GM19395 (cell line): ENCODE data around the gene METTL25B.

Experiments used
- ATAC-seq: cut with Tn5 transposase; IDR thresholded peaks from one replicate; pipeline ENCODE4 v1.9.1; 2021; ENCODE audit warnings: mild to moderate bottlenecking, moderate library complexity; ENCODE audit not compliant: unreplicated experiment

METTL25B gene

DNA sequence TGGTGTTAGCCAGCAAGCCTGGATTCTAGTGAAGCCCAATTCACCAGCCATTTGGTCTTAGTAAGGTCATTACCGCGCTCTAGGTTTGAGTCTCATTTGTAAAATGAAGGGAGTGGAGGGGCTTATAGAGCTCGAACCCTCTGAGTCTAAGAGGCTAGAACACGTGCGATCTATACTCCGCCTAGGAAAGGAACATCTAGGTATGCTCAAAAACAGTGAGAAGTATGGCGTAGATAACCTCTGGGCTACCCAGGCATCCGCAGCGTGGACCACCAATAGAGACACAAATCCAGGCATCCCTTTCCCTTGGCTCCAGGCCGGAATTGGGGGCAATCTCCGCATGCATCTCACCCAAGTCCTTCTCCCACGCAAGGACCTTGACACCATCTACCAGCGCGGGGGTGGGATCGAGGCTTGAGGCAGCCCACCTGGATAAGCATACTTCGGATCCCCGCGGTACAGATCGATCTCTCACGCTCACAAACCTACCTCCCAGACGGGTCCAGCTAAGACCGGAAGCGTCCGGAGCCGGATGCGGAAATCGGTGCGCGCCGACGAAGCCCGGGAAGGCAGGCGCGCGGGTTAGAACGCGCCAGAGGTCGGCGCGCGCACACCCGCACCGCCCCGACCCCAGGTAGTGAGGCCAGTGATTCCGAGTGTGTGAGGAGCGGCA, at the start of gene METTL25B:
TSS of gene METTL25B (plus strand) at position 544 of the 673 bp plus-strand sequence. CDS start 636 bp downstream, outside the sequence.
- peak; percentile 67 for ATAC-seq

DNA sequence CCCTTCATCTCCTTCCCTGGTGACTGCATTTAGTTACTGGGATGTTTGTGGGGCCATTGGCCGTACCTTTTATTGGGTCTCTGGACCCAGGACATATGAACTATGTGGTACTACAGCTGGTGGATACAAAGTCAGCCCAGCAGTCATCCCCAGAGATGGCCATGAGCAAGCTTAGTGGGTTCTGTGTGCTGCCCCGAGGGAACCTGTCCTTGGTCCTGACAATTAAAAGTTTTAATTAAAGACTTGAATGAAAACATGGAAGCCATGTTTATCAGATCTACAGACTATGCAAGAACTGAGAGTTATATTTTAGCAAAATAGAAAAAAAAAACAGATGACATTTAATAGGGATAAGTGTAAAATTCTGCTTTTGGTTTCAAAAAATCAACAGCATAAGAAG, 48.2 kb upstream of the METTL25B start:
- no peak for ATAC-seq

DNA sequence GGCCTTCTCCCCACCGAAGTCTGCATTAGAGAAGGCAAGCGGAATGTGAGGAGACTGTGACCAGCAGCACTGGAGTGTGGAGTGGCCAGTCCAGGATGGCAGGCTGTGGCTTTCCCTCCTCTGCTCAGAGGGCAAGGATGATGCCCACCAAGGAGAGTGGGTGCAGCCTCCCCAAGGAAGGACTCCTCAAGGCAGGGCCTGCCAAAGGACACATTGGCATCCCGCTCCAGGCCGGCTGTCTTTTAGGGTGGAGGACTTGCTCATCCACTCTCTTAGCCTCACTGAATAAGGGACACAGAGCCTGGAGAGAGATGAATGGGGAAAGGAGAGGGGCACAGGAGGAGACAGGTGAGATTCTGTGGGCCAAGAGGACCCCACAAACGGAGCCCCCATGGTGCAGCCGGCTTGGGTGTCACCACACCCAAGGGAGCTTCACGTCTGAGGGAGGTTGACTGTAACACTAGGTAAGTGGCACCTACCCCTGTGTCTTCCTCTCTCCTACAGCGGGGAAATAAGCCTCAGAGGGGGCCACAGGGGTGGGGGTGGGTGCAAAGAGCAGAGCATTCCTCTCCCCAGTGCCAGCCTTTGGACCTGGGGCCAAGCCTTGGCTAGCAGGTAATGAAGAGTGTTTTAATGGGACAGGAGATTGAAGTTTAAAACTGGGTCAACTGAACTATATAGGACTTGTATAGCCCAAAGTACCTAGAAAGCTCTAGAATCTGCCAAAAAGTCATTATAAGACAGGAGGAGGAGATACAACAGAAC, 46.9 kb upstream of the METTL25B start:
- ATAC-seq, result no peak

DNA sequence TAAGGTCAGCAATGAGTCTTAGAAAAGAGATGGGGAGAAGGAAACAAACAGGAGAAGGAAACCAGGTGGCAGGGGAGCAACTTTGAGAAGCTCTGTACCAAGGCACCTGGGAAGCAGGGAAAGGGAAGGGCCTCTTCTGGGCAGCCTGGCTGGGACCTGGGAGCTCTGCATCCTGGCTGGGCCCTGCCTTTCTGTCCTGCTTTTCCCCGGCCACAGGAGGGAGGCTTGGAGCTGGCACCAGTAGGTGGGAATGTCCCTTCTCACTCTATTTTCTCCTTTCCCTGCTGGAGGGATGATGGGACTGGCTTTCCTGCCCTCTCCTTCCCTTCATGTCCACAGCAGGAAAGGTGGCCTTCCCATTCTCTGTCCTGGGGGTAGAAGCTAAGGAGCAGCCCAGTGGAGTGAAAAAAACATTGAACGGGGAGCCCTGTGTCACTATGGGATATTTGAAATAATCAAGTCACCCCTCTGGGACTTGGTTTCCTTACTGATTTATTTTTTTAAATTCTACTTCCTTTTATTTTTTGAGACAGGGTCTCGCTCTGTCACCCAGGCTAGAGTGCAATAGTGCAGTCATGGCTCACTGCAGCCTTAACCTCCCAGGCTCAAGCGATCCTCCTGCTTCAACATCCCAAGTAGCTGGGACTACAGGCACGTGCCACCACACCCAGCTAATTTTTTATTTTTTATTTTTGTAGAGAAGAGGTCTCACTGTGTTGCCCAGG, 45.9 kb upstream of the METTL25B start:
- ATAC-seq, result no peak

DNA sequence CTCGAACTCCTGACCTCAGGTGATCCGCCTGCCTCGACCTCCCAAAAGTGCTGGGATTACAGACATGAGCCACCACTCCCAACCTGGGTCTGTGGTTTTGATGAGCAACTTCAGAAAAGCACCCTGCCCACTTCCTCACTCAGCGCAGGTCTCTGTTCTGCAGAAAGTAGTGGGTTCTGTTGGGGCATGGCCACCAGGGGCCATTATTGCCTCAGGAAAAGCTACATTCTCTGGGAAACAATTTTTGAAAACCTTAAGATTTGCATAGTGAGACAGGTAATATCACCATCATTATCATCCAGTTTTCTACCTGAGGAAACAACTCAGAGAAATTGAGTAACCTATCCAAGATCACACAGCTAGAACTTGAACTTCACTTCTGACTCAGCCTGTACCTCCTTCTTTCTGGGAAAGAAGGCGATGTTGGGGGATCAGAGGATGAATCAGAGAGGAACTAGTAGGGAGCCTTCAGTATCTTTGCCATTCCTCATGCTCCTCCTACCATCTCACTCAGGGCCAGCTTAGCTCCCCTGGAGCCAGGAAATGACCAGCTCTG, 44.0 kb upstream of the METTL25B start:
- ATAC-seq, result no peak

DNA sequence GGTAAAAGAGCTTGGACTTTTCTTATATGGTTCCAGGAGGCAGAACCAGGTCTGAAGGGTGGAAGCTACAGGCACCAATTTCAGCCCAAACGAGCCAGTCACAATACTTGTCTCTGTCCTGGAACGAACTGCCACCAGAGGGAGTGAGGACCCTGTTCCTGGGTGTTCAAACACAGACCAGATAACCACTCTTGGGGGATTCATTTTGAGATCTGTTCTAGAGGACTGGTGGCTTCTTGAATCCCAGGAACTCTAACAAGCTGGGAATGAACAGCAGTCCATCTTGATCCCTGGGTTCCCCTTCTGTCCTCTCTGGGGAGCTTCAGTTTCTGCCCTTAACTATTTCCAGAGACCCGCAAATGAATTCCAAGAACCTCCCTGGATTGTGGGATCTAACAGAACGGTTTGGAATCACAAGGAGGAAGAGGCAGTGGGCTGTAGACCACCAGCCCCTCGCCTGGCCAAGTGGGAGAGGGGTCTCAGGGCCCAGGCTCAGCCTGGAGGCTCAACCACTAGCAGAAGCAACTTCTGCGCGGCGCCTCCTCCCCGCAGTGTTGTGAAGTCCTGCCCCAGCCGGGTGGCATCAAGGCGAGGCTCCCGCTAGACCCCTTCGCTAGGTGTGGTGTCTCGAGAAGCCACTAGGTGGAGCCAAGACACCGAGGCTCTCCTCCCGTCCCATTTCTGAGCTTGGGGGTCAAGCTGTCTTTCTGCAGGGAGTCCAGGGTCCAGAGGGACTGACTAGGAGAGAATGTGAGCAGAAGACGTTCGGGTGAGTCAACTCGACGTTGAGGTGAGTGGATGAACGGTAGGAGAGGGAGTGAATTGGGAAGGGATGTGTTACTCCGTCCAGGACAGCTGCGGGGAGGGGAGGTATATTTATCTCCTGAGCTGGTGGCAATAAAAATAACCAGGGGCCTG, 39.0 kb upstream of the METTL25B start:
- peak; percentile 86 for ATAC-seq

DNA sequence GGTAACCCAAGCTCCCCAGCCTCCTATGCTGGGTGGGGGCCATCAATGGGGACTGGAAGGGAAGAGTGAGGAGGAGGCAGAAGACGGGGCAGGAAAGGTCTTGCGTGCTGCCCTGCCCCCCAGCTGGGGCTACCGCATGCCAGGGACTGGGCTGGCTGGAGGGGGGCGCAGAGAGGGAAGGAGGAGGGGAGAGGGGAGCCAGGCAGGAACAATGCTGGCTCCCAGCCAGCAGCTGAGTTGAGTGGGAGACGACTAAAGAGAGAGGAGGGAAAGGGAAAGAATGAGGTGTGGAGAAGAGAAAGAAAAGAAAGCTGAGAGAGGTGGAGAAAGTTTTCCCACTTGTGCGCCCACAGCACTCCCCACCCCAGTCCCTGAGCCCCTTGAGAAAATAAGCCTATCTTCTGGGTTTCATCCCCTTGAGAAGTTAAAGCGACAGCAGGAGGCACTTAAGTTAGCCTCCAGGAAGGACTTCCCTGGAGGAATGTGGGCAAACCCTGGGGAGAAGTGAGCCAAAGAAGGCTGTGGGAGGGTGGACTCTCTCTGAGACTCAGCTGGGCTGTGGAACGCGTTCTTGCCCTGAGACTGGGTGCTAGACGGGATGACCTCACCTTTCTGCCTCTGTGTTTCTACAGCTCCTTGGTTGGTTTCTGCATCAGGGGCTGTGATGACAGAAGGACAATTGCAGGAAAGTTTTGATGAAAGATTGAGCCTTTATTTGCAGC, 38.2 kb upstream of the METTL25B start:
- no peak for ATAC-seq

DNA sequence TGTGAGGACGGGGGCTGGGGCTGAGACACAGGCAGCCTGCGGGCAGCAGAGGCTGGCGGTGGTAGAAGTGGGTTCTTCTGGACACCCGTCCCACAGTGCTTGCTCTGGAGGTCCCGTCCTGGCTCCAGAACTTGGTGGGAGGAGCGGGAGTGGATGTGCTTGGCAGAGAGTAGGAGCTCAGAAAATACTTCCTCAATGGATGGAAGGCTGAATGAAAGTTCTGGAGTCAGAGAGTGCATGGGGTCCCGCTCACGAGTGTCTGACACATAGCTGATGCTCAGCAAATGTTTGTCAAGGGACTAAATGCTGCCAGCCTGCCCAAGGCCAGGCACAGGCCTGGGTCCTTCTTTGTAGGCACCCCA, 37.6 kb upstream of the METTL25B start:
- ATAC-seq, result no peak

DNA sequence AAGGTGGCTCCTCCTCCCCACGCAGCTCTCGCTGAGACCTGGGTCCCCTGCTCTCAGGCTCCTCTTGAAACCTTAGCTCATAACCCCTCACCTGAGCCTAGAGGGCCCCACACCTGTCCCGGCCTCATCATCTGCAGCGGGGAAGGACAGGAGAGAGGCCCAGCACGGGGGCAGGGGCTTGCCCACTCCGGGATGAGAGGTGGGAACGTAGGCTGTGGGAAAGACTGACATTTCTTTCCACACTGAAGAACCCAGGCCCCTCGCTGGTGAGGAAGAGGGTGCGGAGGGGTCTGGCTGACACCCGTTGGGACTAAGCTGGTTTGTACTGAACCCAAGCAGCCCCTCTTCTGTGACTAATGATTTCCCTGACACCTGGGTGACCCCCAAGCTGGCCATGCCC, 37.1 kb upstream of the METTL25B start:
- ATAC-seq, result no peak

DNA sequence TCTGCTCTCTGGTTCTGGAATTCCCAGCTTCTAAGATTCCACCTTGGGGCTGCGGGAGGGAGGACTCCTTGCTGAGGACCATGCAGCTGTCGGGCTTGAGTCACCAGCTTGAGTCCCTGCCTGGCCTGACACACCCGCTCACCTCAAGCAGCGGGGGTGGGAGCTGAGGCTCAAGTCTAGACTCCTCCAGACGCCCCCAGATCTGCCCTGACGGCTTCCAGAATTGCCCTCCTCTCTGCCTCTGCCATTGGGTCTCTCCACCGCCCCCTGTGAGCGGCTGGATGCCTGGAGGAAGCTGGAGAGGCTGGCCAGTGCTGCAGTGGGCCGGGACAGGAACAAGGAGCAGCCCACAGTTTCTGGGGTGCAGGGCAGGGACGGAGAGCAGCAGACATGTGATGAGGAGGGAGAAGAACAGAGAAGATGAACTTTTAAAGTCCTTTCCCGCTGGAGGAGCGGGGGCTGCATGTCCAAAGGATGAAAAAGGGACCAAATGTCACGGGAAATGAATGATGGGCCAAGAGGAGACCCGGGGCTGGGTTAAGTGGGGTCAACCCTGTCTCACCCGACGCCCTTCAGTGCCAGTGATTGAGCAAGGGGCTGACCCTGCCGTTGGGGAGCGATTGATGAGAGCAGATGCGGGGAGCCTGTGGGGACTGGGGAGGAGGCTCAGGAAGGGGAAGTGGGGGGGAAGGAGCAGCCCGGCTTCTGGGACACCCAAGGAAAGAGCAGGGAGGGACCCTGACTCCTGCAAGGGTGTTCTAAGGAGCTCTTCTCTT, 36.4 kb upstream of the METTL25B start:
- ATAC-seq, result no peak

DNA sequence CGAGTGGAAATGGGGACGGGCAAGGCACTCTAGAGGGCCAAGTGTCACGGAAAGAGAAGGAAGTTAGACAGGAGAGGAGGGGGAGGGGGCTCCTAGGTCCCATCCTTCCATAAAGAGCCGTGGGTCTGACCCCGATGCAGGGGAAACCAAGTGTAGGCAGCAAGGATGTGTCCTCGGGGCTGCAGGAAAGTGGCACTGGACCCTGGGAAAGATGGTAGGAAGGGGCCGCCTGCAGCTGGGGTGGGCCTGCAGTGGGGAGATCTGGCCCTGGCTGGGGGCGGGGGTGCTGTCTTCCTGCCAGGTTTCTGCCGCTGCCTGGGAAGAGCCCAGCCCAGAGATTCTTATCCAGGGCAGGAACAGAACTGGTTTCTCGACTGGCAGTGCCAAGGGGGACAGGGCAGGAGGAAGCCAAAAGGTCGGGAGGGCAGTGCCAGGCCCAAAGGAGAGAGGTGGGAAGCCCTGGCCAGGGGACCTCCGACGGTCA, 35.8 kb upstream of the METTL25B start:
- ATAC-seq, result no peak

DNA sequence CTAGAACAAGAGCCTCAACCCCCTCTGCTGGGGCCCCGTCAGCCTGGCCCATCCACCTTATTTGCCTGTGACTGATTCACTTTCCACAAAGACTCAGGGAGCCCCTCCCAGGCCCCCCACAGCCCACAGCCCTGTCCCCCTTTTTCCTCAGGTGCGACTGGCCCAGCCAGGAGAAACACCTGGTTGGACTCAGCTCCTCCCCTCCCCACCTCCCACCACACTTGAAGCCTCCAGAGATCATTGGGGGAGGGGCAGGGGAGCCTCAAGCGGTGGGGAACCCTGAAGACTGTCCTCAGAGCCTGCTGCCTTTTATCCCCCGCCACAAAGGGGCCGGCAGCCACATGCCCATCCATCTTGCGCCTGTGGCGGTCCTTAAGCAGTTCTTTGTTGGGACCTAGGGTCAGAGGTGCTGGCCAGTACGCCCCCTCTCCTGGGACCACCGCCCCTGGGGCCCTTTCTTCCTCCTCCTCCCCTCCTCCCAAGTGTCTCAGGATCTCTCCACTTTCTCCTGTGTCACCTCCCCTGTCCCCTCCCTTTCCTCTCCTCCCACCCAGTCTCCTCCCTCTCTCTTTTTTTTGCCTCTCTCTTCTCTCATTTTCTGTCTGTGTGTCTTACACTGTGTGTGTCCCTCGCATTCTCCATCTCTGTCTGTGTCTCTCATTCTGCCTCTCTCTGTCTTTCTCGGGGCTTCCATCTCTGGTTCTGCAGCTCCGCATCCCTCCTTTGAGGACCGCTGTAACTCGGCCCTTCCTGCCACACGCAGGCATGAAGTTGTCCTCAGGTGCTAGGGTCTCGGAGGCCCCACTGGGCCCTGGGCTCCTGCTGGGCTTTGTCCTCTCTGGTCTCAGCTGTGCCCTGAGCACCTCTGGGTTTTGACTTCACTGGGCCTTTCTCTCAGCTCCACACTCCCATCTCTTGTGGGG, 35.1 kb upstream of the METTL25B start:
- no peak for ATAC-seq

DNA sequence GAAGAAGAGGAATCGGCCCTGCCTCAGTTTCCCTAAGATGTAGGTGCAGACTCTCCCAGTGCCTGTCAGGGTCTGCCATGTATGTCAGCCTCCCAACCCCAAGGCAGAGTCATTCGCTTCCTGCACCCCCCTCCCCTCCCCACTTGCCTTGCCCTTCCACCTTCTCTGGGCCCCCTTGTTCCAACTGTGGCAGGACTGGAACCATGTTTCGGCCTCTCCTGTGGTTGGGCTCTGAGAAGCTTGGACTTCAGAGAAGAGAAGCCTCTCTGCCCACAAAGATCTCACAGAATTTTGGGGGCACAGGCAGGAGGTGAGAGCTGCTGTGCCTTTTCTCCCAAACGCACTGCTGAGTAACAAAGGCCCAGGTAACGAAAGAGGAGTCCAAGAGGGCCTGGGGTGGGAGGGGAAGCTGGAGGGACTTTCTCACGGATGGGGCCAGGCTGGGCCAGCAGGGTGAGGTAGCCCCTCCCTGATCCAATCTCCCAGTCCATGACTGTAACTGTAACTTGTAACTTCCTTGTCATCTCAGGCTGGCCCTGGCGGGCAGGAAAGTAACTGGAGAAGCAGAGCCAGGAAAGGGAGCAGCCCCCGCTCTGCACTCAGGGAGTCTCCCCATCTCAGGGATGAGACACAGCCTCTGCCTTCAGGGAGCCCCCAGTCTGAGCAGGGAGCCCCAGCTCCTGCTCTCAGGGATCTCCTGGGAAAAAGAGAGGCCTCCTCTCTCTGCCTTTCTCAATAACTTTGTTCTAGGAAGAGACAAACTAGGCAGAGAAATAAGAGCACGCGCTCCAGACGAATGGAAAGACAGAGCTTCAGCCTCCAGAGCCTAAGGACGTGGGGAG, 34.2 kb upstream of the METTL25B start:
- no peak for ATAC-seq

DNA sequence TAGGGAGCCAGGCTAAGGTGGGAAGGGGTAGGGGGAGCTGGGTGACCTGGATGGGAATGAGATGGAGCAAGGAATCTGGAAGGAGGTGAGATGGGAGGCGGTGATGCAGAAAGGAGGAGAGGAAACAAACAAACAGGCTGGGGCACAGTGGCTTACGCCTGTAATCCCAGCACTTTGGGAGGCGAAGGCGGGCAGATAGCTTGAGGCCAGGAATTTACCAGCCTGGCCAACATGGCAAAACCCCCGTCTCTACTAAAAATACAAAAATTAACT, 33.6 kb upstream of the METTL25B start:
- ATAC-seq, result no peak

DNA sequence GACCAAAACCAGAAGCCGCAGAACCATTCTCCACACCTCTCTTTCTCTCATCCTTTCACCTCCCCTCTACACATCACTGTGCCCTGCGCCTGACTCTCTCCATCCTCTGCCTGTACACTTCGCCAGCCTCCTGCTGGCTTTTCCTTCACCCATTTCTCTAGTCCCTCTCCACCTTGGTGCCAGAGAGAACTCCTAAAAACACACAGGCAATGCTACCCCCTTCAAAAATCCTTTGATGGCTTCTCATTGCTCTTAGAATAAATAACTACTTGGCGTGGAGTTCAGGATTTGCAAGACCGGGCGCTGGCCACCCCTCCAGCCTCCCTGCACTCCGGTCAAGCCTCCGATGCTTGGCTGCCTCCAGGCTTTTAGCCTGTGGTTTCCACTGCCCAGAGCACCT, 31.5 kb upstream of the METTL25B start:
- no peak for ATAC-seq

DNA sequence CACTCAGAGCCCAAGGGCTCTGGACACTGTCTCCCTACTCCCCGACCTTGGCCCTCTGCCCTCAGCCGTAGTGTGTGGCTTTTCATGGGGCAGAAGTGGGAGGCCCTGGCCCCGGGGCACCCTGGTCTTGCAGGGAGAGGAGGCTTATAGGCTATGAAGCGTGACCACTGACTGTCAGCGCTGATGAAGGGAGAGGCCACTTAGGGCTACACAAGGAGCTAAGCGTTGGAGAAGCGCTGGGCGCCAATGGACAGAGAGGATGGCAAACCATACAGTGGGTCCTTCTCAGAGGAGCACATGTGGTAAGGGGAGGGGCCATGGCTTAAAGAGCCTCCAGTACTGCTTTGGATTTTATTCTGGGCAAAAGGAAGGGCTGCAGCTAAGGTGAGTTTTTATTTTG, 30.8 kb upstream of the METTL25B start:
- no peak for ATAC-seq

DNA sequence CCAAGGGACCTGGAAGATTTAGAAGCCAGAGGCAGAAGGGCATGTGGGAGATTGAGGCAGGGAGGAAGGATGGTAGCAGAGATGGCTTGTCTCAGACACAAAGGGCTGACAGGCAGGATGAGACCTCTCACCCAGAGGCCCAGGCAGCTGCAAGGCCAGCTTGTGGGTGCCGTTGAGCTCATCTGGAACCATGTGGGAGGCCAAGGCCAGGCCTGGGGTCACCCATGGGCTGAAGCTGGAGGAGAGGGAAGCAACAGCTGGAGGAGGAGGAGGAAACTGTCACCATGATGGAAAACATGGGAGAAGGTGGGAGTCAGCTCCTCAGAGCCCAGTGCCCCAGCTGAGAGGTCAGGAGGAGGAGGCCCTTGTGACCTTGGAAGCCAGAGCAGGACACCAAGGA, 29.3 kb upstream of the METTL25B start:
- ATAC-seq, result no peak
